IMR-90 (cell line): ENCODE data around the gene PLSCR2. TPM values are rescaled to one million over a fixed set of nuclear protein-coding genes. Genes with fewer than 3 reads are reported as not detected.

Source experiments
- ATAC-seq: fragments of 200-7000 bp; cut with Tn5 transposase; 2 replicates; pipeline ENCODE4 v1.9.1; 2020; ENCODE audit warnings: low read depth, mild to moderate bottlenecking, moderate library complexity
- BruUV-seq: library from RNA; stranded (reverse); fragments of 400-500 nt; replicated peaks from 2 replicates; lab custom pipeline; 2021; lab: Mats Ljungman, UMichigan
- CTCF ChIA-PET: fragments of 300-600 bp; formaldehyde crosslinking; extraction: SDS; loops from one replicate; lab custom pipeline; 2021; ENCODE audit warnings: antibody characterized with exemption; lab: Yijun Ruan, JAX
- POLR2A ChIA-PET: fragments of 300-600 bp; sonication (Branson Sonifier 250); formaldehyde crosslinking; loops from one replicate; lab custom pipeline; 2022; ENCODE audit warnings: antibody characterized with exemption; ENCODE audit not compliant: unreplicated experiment; lab: Charles Lee
- DNase-seq: peaks from one replicate; pipeline ENCODE4 v3.0.0; 2013
- H2AFZ ChIP-seq: replicated peaks from 2 replicates; pipeline ENCODE3; 2013; ENCODE audit warnings: low read length, mild to moderate bottlenecking; ENCODE audit not compliant: poor library complexity
- H2AK5ac ChIP-seq: 2 replicates; pipeline ENCODE4 v1.6.1; 2013; ENCODE audit warnings: low read depth, low read length, inconsistent platforms
- H2AK9ac ChIP-seq: replicated peaks from 2 replicates; pipeline ENCODE3; 2013; ENCODE audit warnings: mild to moderate bottlenecking, low read depth, low read length, moderate library complexity; ENCODE audit not compliant: poor library complexity
- H2BK120ac ChIP-seq: 2 replicates; pipeline ENCODE4 v1.6.1; 2013; ENCODE audit warnings: low read depth, low read length, inconsistent platforms
- H2BK15ac ChIP-seq: 3 replicates; pipeline ENCODE4 v1.6.1; 2013; ENCODE audit warnings: low read depth, low read length, inconsistent platforms
- H2BK20ac ChIP-seq: 2 replicates; pipeline ENCODE4 v1.6.1; 2013; ENCODE audit warnings: low read depth, mild to moderate bottlenecking, inconsistent platforms, low read length, moderate library complexity
- H2BK5ac ChIP-seq: 2 replicates; pipeline ENCODE4 v1.6.1; 2013; ENCODE audit warnings: mild to moderate bottlenecking, low read depth, low read length, inconsistent platforms; ENCODE audit not compliant: poor library complexity, severe bottlenecking
- H3K14ac ChIP-seq: replicated peaks from 2 replicates; pipeline ENCODE4 v1.6.1; 2013; ENCODE audit warnings: low read depth, low read length, inconsistent platforms
- H3K18ac ChIP-seq: 2 replicates; pipeline ENCODE4 v1.6.1; 2013; ENCODE audit warnings: low read depth, low read length, control low read depth
- H3K23ac ChIP-seq: 2 replicates; pipeline ENCODE4 v1.6.1; 2013; ENCODE audit warnings: low read depth, low read length, inconsistent platforms
- H3K27ac ChIP-seq: 2 replicates; pipeline ENCODE4 v1.5.1; 2013; ENCODE audit warnings: mild to moderate bottlenecking, control low read depth, low read length; ENCODE audit not compliant: insufficient read depth
- H3K27me3 ChIP-seq: 2 replicates; pipeline ENCODE4 v1.6.1; 2013; ENCODE audit warnings: low read length; ENCODE audit not compliant: control insufficient read depth, insufficient read depth
- H3K36me3 ChIP-seq: 2 replicates; pipeline ENCODE4 v1.6.1; 2013; ENCODE audit warnings: low read length, mixed read lengths; ENCODE audit not compliant: control insufficient read depth, insufficient read depth
- H3K4ac ChIP-seq: 2 replicates; pipeline ENCODE4 v1.6.1; 2013; ENCODE audit warnings: low read depth, low read length, inconsistent platforms
- H3K4me1 ChIP-seq: 2 replicates; pipeline ENCODE4 v1.6.1; 2013; ENCODE audit warnings: low read length, mixed read lengths; ENCODE audit not compliant: control insufficient read depth, insufficient read depth
- H3K4me2 ChIP-seq: 2 replicates; pipeline ENCODE4 v1.6.1; 2013; ENCODE audit warnings: low read depth, mild to moderate bottlenecking, control low read depth, low read length, moderate library complexity
- H3K4me3 ChIP-seq: 2 replicates; pipeline ENCODE4 v1.5.1; 2013; ENCODE audit warnings: low read depth, mild to moderate bottlenecking, control low read depth, low read length, moderate library complexity; ENCODE audit not compliant: insufficient read depth
- H3K56ac ChIP-seq: 2 replicates; pipeline ENCODE4 v1.6.1; 2013; ENCODE audit warnings: low read length, inconsistent platforms; ENCODE audit not compliant: insufficient read depth; ENCODE audit errors: extremely low read depth
- H3K79me1 ChIP-seq, 2 experiments: 2 replicates each; pipeline ENCODE4 v1.6.1; 2013; ENCODE audit warnings: low read length in 2 of 2, inconsistent platforms in 1 of 2, low read depth in 1 of 2
- H3K9ac ChIP-seq: 2 replicates; pipeline ENCODE4 v1.6.1; 2013; ENCODE audit warnings: low read depth, low read length, control low read depth
- H3K9me1 ChIP-seq: 2 replicates; pipeline ENCODE4 v1.6.1; 2013; ENCODE audit warnings: low read length, inconsistent platforms; ENCODE audit not compliant: insufficient read depth
- H3K9me3 ChIP-seq: 2 replicates; pipeline ENCODE4 v1.6.1; 2013; ENCODE audit warnings: low read length; ENCODE audit not compliant: control insufficient read depth, insufficient read depth
- H4K20me1 ChIP-seq: 2 replicates; pipeline ENCODE4 v1.6.1; 2013; ENCODE audit warnings: low read length, inconsistent platforms; ENCODE audit not compliant: insufficient read depth
- H4K5ac ChIP-seq: 2 replicates; pipeline ENCODE4 v1.6.1; 2013; ENCODE audit warnings: mild to moderate bottlenecking, low read depth, low read length, control low read depth
- H4K8ac ChIP-seq, 2 experiments: 2 replicates each; pipeline ENCODE4 v1.6.1; 2013; ENCODE audit warnings: low read depth in 2 of 2, low read length in 2 of 2, control low read depth in 1 of 2, inconsistent platforms in 1 of 2
- H4K91ac ChIP-seq: 2 replicates; pipeline ENCODE4 v1.6.1; 2013; ENCODE audit warnings: low read depth, low read length, inconsistent platforms; ENCODE audit not compliant: insufficient read depth
- BHLHE40 ChIP-seq: fragments of 150-350 bp; IDR thresholded peaks from 2 replicates; pipeline ENCODE4 v1.6.1; 2016; ENCODE audit warnings: mild to moderate bottlenecking, low read depth, low read length
- CEBPB ChIP-seq: IDR thresholded peaks from 2 replicates; pipeline ENCODE4 v1.6.1; 2012; ENCODE audit warnings: low read depth, low read length, improper control_type of control experiment
- CHD1 ChIP-seq: IDR thresholded peaks from 2 replicates; pipeline ENCODE4 v1.6.1; 2012; ENCODE audit warnings: low read depth, low read length, improper control_type of control experiment
- CTCF ChIP-seq: conservative IDR thresholded peaks from 2 replicates; pipeline ENCODE4 v1.5.1; 2012; ENCODE audit warnings: mild to moderate bottlenecking, low read depth, low read length, improper control_type of control experiment
- ELK1 ChIP-seq: fragments of 150-350 bp; IDR thresholded peaks from 2 replicates; pipeline ENCODE4 v1.6.1; 2016; ENCODE audit warnings: low read depth, mild to moderate bottlenecking, low read length, moderate library complexity, borderline replicate concordance
- FOS ChIP-seq: fragments of 150-350 bp; IDR thresholded peaks from 2 replicates; pipeline ENCODE4 v1.6.1; 2016; ENCODE audit warnings: low read depth, low read length
- MAFK ChIP-seq: IDR thresholded peaks from 2 replicates; pipeline ENCODE4 v1.6.1; 2012; ENCODE audit warnings: low read depth, low read length, improper control_type of control experiment
- MAZ ChIP-seq: IDR thresholded peaks from 2 replicates; pipeline ENCODE4 v1.6.1; 2012; ENCODE audit warnings: low read depth, mild to moderate bottlenecking, low read length, improper control_type of control experiment, moderate library complexity, borderline replicate concordance
- RFX5 ChIP-seq: IDR thresholded peaks from 2 replicates; pipeline ENCODE4 v1.8.0; 2012; ENCODE audit warnings: low read depth, mild to moderate bottlenecking, low read length, moderate library complexity
- USF2 ChIP-seq: fragments of 150-350 bp; IDR thresholded peaks from 2 replicates; pipeline ENCODE4 v1.6.1; 2017; ENCODE audit warnings: mild to moderate bottlenecking, antibody characterized with exemption, low read length, low read depth
- WGBS, 2 experiments: methylation state at CpG; one replicate each; pipeline versions ENCODE4 v1.1.5 to v1.1.7; 2013; ENCODE audit warnings: missing lambda C conversion rate in 2 of 2; ENCODE audit not compliant: insufficient read length in 1 of 2; ENCODE audit errors: extremely low coverage in 2 of 2; 5-methylcytosine and 5-hydroxymethylcytosine counted together
- dilution Hi-C: fragments of 300-500 bp; cut with HindIII; formaldehyde crosslinking; loops from one replicate; pipeline ENCODE4 v1.14.3; 2018; ENCODE audit warnings: low sequenced_read_pairs; ENCODE audit not compliant: unreplicated experiment
- in situ Hi-C: fragments of 300-500 bp; cut with MboI; formaldehyde crosslinking; loops from 3 replicates; pipeline ENCODE4 v1.14.3; 2019; ENCODE audit warnings: low sequenced_read_pairs, inconsistent platforms, mixed read lengths
- intact Hi-C: fragments of 100-400 bp; cut with micrococcal nuclease; formaldehyde crosslinking; loops from 2 replicates; pipeline ENCODE4 v1.10.0; 2022
- polyA plus RNA-seq, 3 experiments: library from polyadenylated mRNA; depleted of rRNA; stranded (reverse); fragments of >200 nt; gene quantifications; 2 replicates each; pipeline ENCODE4 v1.2.3, GENCODE V29; 2012; ENCODE audit warnings: low replicate concordance in 1 of 3
- total RNA-seq: library from RNA; depleted of rRNA; stranded (reverse); fragments of >200 nt; gene quantifications from 2 replicates; pipeline ENCODE4 v1.2.3, GENCODE V29; 2012

The PLSCR2 gene
- total and polyA plus RNA-seq, 2 of the 4 experiments (the other 2 are of a cell fraction), result not detected

GRCh38 chr3:146396792-146397191, 72.6 kb downstream of the PLSCR2 start:
- Histone ChIP-seq H3K4me1 (no peaks in the 10 kb centered on the region), H4K5ac (no peak overlapping the region), H2BK15ac (no peak overlapping the region), H3K9me3 (no peaks in the 10 kb centered on the region), H3K56ac (no peak overlapping the region), H3K79me1 (no peaks in the 10 kb centered on the region), H2BK20ac (no peak overlapping the region), H3K23ac (no peak overlapping the region), H3K14ac (no peak overlapping the region), H3K4me2 (no peak overlapping the region), H4K20me1 (no peaks in the 10 kb centered on the region), H3K9ac (no peak overlapping the region), H2AK9ac (no peak overlapping the region), H3K27me3 (no peaks in the 10 kb centered on the region), H3K27ac (no peak overlapping the region), H3K9me1 (no peaks in the 10 kb centered on the region), H2BK120ac (no peak overlapping the region), H3K4me3 (no peak overlapping the region), H4K8ac (no peak overlapping the region), H3K4ac (no peak overlapping the region), H2AFZ (no peak overlapping the region), H4K91ac (no peak overlapping the region), H3K36me3 (no peaks in the 10 kb centered on the region), H2BK5ac (no peak overlapping the region), H3K18ac (no peak overlapping the region), H2AK5ac (no peak overlapping the region)
- dilution Hi-C loops (no loop called here), intact Hi-C loops (no loop called here), in situ Hi-C loops (no loop called here)
- ChIA-PET CTCF (no interaction called here), POLR2A (no interaction called here)
- no peak for TF ChIP-seq USF2
- TF ChIP-seq ELK1, result no peak
- TF ChIP-seq CTCF, result no peak
- TF ChIP-seq BHLHE40, result no peak
- no peak for TF ChIP-seq CEBPB
- TF ChIP-seq MAFK, result no peak
- no peak for TF ChIP-seq CHD1
- no peak for TF ChIP-seq MAZ
- TF ChIP-seq FOS, result no peak
- no peak for TF ChIP-seq RFX5
- no peak for DNase-seq
- ATAC-seq, result no peak
- BruUV-seq, result no TSS peak
- no CpG with 5 or more reads among the region's 4 CpGs for WGBS, 2 experiments
